ENCODE results near the gene CAPN15.
"Not testable (repeated sequence)": the region's sequence is repeated elsewhere in the genome, so short reads cannot be mapped to it uniquely, and the experiment has no call there.

CAPN15 gene

GRCh38 chr16:595094-595528 lies 67.6 kb downstream of the CAPN15 start:
- DNase-seq: no peak

- no peak for DNase-seq
Measured at GRCh38 chr16:595942-596735, 68.6 kb downstream of the CAPN15 start.

GRCh38 chr16:596736-597060 lies 69.2 kb downstream of the CAPN15 start:
- no peak for DNase-seq

- not testable (repeated sequence) for DNase-seq
Measured at GRCh38 chr16:597655-598054, 70.1 kb downstream of the CAPN15 start.

- DNase-seq: no peak
Measured at GRCh38 chr16:598823-599739, 71.6 kb downstream of the CAPN15 start.

GRCh38 chr16:600781-601180 lies 73.3 kb downstream of the CAPN15 start:
- DNase-seq: no peak

- DNase-seq: no peak
Measured at GRCh38 chr16:603933-604332, 76.4 kb downstream of the CAPN15 start.
